ENCODE data around the gene LGALS9B.
"Not testable (repeated sequence)": the region's sequence is repeated elsewhere in the genome, so short reads cannot be mapped to it uniquely, and the experiment has no call there.

The LGALS9B gene

GRCh38 chr17:20401306-20402022, 65.9 kb downstream of the LGALS9B start:
- DNase-seq = not testable (repeated sequence)

GRCh38 chr17:20400559-20401305, 66.6 kb downstream of the LGALS9B start:
- DNase-seq = not testable (repeated sequence)

Data from COR-L47 (cell line).